Measurements from ENCODE around the gene HDDC3. TPM values are rescaled to one million over a fixed set of nuclear protein-coding genes. Genes with fewer than 3 reads are reported as not detected.
"Not testable (repeated sequence)": the region's sequence is repeated elsewhere in the genome, so short reads cannot be mapped to it uniquely, and the experiment has no call there.

HDDC3 gene
- total RNA-seq, 1 donor from 2014 or later, result 12.7 TPM

DNA sequence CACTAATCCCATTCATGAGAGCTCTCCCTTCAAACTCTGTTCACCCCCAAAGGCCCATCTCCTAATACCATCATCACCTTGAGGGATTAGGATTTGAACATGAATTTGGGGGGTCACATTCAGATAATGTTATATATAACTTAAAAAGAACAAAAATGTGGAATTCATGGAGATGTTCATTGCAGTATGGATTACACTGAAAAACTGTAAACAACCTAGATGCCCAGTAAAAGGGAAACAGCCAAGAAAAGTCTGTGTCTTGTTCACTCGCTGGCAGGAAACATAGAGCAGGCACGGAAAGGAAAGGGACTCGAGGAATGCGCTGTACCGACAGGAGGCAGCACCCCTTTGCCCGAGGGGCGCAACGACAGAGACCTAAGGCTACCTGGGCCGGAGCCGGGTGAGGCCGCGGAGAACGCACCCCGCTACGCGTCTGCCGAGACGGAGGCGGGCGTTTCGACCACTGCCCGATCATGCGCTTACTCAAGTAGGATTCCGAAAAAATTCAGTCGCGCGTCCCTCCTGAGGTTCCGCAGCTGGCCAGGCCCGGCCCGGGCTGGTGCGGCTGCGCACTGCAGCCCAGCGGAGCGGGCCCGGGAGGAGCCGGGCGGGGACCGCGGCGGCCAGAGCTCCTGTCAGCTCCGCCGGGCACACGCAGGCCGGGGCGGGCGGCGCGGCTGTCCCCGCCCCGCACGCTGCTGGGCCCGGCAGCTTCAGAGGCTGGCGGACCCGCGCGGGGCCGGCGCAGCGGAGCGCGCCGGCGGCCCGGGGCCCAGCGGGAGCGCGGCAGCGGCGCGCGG, 30.1 kb downstream of the HDDC3 start:
- intact Hi-C loops (cut with DNase I), result loop anchor here (2.0 kb wide), 1 partner anchor 33 kb away; the partner anchor contains the start of gene UNC45A
- peak; percentile 92 for ATAC-seq
- DNase-seq (ENCODE audit: low spot score), result peak; percentile 85

DNA sequence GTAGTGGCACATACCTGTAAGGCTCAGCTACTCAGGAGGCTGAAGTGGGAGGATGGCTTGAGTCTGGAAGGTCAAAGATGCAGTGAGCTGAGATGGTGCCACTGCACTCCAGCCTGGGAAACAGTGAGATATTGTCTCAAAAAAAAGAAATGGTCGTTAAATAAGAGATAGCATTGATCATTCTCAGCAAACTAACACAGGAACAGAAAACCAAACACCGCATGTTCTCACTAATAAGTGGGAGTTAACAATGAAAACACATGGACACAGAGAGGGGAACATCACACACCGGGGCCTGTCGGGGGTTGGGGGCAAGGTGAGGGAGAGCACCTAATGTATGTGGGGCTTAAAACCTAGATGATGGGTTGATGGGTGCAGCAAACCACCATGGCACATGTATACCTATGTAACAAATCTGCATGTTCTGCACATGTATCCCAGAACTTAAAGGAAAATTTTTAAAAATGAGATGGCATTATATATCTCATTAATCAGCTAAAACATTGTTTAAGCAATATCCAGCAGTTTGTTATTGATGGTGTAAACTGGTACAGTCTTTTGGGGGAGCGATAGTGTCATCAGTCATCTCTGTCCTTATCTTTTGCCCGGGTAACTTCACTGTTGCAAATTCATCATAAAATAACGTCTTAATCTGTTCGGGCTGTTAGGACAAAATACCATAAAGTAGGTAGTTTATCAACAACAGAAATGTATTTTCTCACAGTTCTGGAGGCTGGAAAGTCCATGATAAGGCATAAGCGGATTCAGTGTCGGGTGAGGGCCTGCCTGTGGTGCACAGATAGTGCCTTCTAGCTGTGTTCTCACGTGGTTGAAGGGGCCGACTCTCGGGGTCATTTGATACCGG, 30.9 kb downstream of the HDDC3 start:
- ATAC-seq, result peak; percentile 21
- intact Hi-C loops (cut with DNase I), result loop anchor here (2.0 kb wide), 1 partner anchor 33 kb away; the partner anchor contains the start of gene UNC45A

DNA sequence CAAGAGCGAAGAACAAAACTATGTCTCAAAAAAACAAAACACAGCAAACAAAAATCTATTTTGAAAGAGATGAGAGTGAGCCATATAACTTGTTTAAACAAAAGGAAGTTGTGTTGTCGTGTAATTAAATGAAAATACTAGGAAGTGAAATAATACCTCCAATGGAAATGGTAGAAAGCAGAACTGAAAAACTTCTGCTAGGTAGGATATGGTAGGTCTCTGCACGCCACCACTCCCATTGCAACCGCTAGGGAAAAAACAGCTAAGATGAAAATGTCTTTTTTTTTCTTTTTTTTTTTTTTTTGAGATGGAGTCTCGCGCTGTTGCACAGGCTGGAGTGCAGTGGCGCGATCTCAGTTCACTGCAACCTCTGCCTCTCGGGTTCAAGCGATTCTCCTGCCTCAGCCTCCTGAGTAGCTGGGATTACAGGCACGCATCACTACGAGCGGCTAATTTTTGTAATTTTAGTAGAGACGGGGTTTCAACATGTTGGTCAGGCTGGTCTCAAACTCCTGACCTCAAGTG, 35.2 kb downstream of the HDDC3 start:
- DNase-seq (ENCODE audit: low spot score); intact Hi-C loops (cut with DNase I); ATAC-seq: not testable (repeated sequence)

More for the DNA sequence above, 30.9 kb downstream of the HDDC3 start:
- no peak for DNase-seq (ENCODE audit: low spot score)

DNA sequence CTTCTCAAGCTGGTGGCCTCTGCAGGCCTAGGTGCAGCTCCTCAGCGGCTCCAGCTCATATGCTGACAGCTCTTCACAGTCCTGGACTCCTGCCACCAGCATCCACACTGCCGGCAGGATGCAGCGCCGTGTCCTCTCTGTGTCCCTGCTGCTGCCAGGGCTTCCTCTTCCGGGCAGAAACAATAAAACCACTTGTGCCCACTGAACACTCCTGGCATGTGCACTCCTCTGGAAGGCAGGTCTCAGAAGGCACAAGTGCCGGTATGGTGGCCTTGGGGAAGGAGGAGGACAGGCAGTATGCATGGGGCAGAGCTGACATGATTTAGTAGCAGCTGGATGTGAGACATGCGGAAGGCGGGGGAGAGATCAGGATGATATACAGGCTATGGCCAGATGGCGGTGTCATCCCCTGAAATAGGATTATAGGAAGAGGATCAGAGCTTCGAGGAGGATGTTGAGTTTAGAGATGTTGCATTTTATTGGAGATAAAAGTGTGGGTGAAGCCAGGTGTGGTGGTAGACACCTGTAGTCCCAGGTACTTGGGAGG, 36.7 kb downstream of the HDDC3 start:
- ATAC-seq (no peak), DNase-seq (ENCODE audit: low spot score) (no peak)
- intact Hi-C loops (cut with DNase I), result no loop called here

DNA sequence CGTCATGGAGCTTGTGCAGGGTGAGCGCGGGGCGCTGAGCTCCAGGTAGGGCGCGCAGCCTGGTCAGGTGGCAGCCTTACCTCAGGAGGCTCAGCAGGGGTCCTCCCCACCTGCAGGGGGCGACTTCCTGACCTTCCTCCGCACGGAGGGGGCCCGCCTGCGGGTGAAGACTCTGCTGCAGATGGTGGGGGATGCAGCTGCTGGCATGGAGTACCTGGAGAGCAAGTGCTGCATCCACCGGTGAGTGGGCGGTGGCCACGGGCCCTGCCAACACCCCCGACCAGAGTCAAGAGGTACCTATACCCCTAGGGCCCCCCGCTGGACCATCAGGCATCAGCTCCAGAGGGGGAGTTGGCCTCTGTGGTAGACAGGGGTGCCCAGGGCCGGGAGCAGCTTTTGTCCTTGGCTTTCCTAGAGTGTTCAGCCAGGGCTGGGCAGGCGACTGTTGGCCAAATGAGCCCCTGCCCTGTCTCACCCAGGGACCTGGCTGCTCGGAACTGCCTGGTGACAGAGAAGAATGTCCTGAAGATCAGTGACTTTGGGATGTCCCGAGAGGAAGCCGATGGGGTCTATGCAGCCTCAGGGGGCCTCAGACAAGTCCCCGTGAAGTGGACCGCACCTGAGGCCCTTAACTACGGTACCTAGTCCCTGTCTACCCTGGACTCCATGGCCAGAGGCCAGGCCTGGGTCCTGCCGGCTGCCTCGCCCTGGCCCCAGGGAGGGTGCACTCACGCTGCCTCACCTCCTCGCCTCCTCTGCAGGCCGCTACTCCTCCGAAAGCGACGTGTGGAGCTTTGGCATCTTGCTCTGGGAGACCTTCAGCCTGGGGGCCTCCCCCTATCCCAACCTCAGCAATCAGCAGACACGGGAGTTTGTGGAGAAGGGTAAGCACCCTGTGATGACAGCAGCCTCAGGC, 38.9 kb downstream of the HDDC3 start:
- DNase-seq (ENCODE audit: low spot score) (no peak), ATAC-seq (no peak)
- intact Hi-C loops (cut with DNase I), result no loop called here

DNA sequence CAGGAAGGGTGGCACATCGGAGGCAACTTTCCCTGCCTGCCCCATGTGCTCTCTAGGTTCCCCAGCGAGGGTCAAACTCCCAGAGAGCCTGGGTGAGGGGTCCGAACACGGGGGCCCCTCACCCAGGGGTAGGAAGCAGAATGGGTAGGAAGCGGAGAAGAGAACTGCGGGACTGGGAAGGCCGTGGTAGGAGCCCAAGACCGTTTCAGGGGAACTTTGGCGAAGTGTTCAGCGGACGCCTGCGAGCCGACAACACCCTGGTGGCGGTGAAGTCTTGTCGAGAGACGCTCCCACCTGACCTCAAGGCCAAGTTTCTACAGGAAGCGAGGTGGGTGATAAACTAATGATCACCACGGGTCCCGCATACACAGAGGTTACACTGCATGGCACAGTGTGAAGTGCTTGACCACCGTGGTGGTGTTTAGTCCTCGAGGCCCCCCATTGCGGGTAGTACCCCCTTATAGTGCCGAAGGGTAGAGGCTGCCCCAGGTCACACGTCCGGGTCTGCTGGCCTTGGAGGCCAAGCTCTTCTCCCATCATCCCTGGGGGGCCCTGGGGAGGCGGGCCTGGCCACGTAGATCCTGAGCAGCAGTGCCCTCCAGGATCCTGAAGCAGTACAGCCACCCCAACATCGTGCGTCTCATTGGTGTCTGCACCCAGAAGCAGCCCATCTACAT, 39.7 kb downstream of the HDDC3 start:
- intact Hi-C loops (cut with DNase I), result no loop called here
- no peak for DNase-seq (ENCODE audit: low spot score)
- ATAC-seq, result no peak

DNA sequence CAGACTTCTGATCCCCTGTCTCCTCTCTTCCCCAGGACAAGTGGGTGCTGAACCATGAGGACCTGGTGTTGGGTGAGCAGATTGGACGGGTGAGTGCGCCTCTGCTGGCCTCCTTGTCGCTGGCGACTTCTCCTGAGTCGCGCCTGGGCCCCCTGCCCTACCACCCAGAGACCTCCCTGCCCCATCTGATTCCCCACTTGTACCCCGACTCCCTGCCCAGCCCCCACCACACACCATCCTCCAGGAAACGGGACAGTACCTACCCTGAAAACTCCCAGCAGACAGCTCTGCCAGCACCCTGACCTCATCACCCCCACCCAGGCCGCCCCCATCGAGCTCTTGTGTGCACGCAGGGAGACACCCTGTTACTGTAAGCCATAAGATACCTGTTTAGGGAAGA, 40.3 kb downstream of the HDDC3 start:
- DNase-seq (ENCODE audit: low spot score), result no peak
- ATAC-seq, result no peak
- intact Hi-C loops (cut with DNase I), result no loop called here

DNA sequence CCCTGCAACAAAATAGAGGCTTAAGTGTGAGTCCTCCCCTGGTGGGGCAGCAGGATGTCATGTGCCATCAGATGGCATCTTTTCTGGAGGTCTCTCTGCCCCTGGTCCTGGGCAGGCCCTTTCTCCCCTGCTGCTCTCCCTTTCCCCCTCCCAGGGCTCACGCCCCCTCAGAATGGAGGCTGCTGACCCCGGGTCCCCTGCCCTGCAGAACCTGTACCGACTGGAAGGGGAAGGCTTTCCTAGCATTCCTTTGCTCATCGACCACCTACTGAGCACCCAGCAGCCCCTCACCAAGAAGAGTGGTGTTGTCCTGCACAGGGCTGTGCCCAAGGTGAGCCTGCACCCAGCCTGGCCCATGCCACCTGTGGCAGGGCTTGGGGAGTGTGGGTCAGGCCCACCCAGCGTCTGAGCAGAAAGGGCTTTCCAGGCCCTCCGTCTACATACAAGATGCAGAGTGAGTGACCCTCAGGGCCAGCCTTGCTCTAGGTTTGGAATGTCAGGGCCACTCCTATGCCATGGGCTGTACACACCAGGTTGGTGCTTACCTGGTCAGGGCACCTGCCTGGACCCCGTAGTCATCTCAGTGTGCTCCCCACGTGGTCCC, 40.9 kb downstream of the HDDC3 start:
- intact Hi-C loops (cut with DNase I), result no loop called here
- ATAC-seq, result no peak
- DNase-seq (ENCODE audit: low spot score), result no peak

DNA sequence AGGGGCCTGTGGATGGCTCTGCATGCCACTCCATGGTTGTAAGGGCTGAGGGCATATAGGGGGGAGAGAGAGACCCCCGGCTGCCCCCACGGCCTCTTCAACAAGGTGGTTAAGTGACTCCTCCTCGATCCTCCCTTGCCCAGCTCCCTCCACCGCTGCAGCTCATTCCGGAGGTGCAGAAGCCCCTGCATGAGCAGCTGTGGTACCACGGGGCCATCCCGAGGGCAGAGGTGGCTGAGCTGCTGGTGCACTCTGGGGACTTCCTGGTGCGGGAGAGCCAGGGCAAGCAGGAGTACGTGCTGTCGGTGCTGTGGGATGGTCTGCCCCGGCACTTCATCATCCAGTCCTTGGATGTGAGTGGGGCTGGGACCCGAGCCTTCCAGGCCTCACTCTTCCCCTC, 41.5 kb downstream of the HDDC3 start:
- DNase-seq (ENCODE audit: low spot score) (no peak), ATAC-seq (no peak)
- intact Hi-C loops (cut with DNase I), result no loop called here

DNA sequence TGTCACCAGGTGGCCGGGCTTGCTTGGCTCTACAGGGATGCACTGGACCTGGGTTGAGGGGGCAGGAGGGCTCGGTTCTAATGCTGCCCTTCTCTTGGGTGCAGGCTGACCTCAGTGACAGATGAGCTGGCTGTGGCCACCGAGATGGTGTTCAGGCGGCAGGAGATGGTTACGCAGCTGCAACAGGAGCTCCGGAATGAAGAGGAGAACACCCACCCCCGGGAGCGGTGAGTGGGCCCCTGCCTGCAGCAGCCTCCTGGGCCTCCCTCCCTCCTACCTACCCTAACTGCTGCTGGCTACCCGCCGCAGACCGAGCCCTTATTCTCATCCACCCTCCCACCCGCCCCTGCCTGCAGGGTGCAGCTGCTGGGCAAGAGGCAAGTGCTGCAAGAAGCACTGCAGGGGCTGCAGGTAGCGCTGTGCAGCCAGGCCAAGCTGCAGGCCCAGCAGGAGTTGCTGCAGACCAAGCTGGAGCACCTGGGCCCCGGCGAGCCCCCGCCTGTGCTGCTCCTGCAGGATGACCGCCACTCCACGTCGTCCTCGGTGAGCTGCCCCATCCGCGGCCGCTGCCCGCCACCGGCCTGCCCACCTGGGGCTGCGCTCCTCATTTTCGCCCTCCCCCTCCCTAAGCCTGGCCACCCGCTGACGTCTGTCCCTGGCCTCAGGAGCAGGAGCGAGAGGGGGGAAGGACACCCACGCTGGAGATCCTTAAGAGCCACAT, 42.5 kb downstream of the HDDC3 start:
- ATAC-seq (no peak), DNase-seq (ENCODE audit: low spot score) (no peak)
- intact Hi-C loops (cut with DNase I), result no loop called here

DNA sequence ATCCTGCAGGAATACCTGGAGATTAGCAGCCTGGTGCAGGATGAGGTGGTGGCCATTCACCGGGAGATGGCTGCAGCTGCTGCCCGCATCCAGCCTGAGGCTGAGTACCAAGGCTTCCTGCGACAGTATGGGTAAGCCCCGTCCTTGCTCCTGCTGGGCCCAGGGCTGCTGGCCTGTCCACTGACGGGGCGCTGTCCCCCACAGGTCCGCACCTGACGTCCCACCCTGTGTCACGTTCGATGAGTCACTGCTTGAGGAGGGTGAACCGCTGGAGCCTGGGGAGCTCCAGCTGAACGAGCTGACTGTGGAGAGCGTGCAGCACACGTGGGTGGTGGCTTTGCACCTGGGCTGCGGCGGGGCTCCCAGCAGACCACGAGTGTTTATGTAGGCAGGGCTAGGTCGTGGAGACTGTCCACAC, 43.0 kb downstream of the HDDC3 start:
- DNase-seq (ENCODE audit: low spot score) (no peak), ATAC-seq (no peak)
- intact Hi-C loops (cut with DNase I), result no loop called here

DNA sequence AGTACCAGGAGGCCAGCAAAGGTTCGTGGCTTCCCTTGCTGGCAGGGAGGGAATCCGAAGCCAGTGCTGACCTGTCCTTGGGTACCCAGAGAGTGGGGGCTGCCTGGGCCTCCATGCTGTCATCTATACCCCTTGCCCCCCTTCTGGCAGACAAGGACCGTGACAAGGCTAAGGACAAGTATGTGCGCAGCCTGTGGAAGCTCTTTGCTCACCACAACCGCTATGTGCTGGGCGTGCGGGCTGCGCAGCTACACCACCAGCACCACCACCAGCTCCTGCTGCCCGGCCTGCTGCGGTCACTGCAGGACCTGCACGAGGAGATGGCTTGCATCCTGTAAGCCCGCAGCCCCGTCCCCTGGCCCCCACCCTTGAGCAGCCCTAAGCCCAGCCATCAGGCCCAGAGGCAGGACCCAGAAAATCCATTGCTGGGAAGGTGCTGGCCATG, 45.3 kb downstream of the HDDC3 start:
- intact Hi-C loops (cut with DNase I), result no loop called here
- ATAC-seq, result no peak
- no peak for DNase-seq (ENCODE audit: low spot score)

DNA sequence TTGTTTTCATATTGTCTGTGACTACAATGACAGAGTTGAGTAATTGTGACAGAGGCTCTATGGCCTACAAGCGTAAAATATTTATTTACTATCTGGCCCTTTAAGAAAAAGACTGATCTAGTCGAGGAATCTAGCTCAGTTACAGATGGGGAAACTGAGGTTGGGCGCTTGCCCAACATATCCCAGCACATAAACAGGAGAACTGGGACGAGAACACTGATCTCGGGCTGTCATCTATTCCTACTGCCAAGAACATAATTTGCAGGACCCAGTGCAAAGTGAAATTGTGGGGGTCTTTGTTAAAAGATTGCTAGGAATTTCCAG, 46.1 kb downstream of the HDDC3 start:
- ATAC-seq (no peak), DNase-seq (ENCODE audit: low spot score) (no peak)
- intact Hi-C loops (cut with DNase I), result no loop called here

DNA sequence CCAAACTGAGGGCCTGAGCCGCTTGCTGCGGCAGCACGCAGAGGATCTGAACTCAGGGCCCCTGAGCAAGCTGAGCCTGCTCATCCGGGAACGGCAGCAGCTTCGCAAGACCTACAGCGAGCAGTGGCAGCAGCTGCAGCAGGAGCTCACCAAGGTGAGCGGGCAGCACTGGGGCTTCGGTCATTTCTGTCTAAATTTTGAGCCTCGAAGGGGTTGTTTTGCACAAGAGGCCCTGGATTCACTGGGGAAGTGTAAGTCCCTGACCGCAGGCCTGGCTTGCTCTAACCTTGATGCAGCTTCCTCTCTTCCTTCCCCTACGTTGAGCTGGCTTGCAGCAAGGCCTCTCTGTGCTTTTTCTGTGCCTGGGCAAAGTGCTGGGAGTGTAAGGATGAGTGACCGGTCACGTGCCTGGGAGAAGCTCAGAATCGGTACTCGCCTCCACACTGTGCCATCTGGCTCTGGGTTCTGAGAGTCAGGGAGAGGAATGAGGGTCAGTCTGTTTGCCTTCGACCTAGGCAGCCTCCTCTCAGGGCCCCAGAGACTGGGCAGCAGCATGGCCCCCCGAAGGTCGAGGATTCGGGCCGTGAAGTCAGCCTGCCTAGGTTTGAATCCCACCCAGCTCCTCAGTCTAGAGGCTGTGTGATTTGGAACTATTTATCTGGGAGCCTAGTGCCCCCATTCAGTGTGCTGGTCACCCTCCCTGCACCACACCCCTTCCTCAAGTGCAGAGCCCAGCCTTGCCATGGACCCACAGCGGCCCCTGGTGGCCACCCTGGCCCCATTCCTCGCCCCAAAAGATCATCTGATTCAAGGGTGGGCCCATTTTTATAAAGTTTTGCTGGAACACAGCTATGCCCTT, 46.7 kb downstream of the HDDC3 start:
- ATAC-seq (peak; percentile 83), DNase-seq (ENCODE audit: low spot score) (peak; percentile 92)
- intact Hi-C loops (cut with DNase I), result loop anchor here (2.0 kb wide), 1 partner anchor 239 kb away; no protein-coding TSS in a partner anchor

DNA sequence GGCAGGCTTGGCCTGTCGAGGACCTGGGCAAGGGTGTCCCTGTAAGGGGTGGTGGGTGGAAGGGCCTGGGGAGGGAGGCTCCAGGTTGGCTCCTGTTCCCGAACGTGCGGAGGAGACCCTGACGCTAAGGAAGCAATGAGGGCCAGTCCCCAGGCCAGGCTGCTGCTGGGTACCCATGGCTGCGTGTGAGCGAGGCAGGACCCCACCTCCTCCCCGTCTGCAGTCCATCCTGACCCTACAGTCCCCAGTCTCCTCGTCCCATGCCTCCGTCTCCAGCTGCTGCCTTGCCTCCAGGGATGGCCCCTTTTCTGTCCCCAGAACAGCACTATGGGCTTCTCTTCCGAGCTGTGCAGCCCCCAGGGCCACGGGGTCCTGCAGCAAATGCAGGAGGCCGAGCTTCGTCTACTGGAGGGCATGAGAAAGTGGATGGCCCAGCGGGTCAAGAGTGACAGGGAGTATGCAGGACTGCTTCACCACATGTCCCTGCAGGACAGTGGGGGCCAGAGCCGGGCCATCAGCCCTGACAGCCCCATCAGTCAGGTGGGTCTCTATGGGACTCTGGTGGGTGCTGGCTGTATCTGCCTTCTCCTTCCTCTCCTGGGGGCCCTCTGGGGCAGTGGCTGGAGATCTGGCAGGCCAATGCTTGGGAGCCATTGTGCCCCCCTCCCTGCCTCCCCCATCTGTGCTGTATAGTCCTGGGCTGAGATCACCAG, 47.5 kb downstream of the HDDC3 start:
- intact Hi-C loops (cut with DNase I), result loop anchor here (2.0 kb wide), 1 partner anchor 238 kb away; no protein-coding TSS in a partner anchor
- ATAC-seq (peak; percentile 11), DNase-seq (ENCODE audit: low spot score) (peak; percentile 70)

Data from sciatic nerve (tissue), 2 donors.